PC-9 (cell line): ENCODE results near the gene TMEM107. TPM values are rescaled to one million over a fixed set of nuclear protein-coding genes. Genes with fewer than 3 reads are reported as not detected.

Experiments used
- Bru-seq: library from RNA; stranded (reverse); fragments of 400-500 nt; gene quantifications from one replicate; lab custom pipeline; 2021; lab: Mats Ljungman, UMichigan
- BruChase-seq, 2 experiments: library from RNA; stranded (reverse); fragments of 400-500 nt; gene quantifications; one replicate each; lab custom pipeline; 2021; lab: Mats Ljungman, UMichigan
- BruUV-seq: library from RNA; stranded (reverse); fragments of 400-500 nt; replicated peaks from 2 replicates; lab custom pipeline; 2021; lab: Mats Ljungman, UMichigan
- CTCF ChIA-PET: fragments of 300-600 bp; sonication (Branson Sonifier 250); formaldehyde crosslinking; loops from one replicate; lab custom pipeline; 2022; ENCODE audit warnings: antibody characterized with exemption; lab: Charles Lee
- POLR2A ChIA-PET: fragments of 300-600 bp; sonication (Branson Sonifier 250); formaldehyde crosslinking; loops from one replicate; lab custom pipeline; 2022; ENCODE audit warnings: antibody characterized with exemption; ENCODE audit not compliant: unreplicated experiment; lab: Charles Lee
- DNase-seq, 2 experiments: peaks; one replicate each; pipeline versions ENCODE4 v3.0.0 to v3.0.0-alpha.2; 2015 to 2022; ENCODE audit warnings: mixed read lengths in 1 of 2
- H2AFZ ChIP-seq: fragments of 200-600 bp; sonication (generic); 2 replicates; pipeline ENCODE4 v1.8.1; 2017; ENCODE audit warnings: antibody characterized with exemption
- H3F3A ChIP-seq: fragments of 200-600 bp; sonication (generic); 2 replicates; pipeline ENCODE4 v1.8.1; 2017; ENCODE audit warnings: antibody characterized with exemption, mild to moderate bottlenecking, low read depth; ENCODE audit not compliant: insufficient read depth
- H3K27ac ChIP-seq: fragments of 200-600 bp; sonication (generic); 2 replicates; pipeline ENCODE4 v1.6.1; 2016; ENCODE audit warnings: mixed run types
- H3K27me3 ChIP-seq: fragments of 200-600 bp; sonication (generic); 2 replicates; pipeline ENCODE4 v1.6.1; 2016; ENCODE audit warnings: low read depth, mixed run types; ENCODE audit not compliant: insufficient read depth
- H3K36me3 ChIP-seq: fragments of 200-600 bp; sonication (generic); 2 replicates; pipeline ENCODE4 v1.6.1; 2016; ENCODE audit warnings: low read depth, mixed run types
- H3K4me1 ChIP-seq: fragments of 200-600 bp; sonication (generic); replicated peaks from 2 replicates; pipeline ENCODE4 v1.6.1; 2016; ENCODE audit warnings: mixed run types; ENCODE audit not compliant: insufficient read depth
- H3K4me2 ChIP-seq: fragments of 200-600 bp; sonication (generic); 2 replicates; pipeline ENCODE4 v1.6.1; 2017; ENCODE audit warnings: mixed run types
- H3K4me3 ChIP-seq: fragments of 200-600 bp; sonication (generic); 2 replicates; pipeline ENCODE4 v1.6.1; 2016; ENCODE audit warnings: mixed run types
- H3K79me2 ChIP-seq: fragments of 200-600 bp; sonication (generic); 2 replicates; pipeline ENCODE4 v1.6.1; 2017; ENCODE audit warnings: low read depth, mixed run types
- H3K9me2 ChIP-seq: fragments of 200-600 bp; sonication (generic); 2 replicates; pipeline ENCODE4 v1.8.1; 2017; ENCODE audit warnings: mild to moderate bottlenecking; ENCODE audit not compliant: insufficient read depth
- H3K9me3 ChIP-seq: fragments of 200-600 bp; sonication (generic); 2 replicates; pipeline ENCODE4 v1.8.1; 2016; ENCODE audit warnings: low read depth; ENCODE audit not compliant: insufficient read depth
- H4K20me1 ChIP-seq: fragments of 200-600 bp; sonication (generic); 2 replicates; pipeline ENCODE4 v1.8.1; 2017; ENCODE audit not compliant: insufficient read depth
- EZH2 ChIP-seq: fragments of 200-600 bp; sonication (generic); IDR thresholded peaks from 2 replicates; pipeline ENCODE4 v1.8.0; 2017; ENCODE audit warnings: antibody characterized with exemption, low read depth
- intact Hi-C: fragments of 100-400 bp; cut with micrococcal nuclease; formaldehyde crosslinking; loops from one replicate; pipeline ENCODE4 v1.10.0; 2022; ENCODE audit not compliant: unreplicated experiment
- long read RNA-seq: library from polyadenylated mRNA; stranded (forward); transcript quantifications from one replicate; pipeline ENCODE4 v2.0.0, GENCODE V29; 2022
- total RNA-seq: library from RNA; stranded (reverse); gene quantifications from 2 replicates; pipeline ENCODE4 v1.2.3, GENCODE V29; 2021
- TF ChIP-seq, protein P1 (sequence below): fragments of 200-600 bp; sonication (generic); conservative IDR thresholded peaks from 2 replicates; pipeline ENCODE4 v1.6.1; 2017; ENCODE audit warnings: mixed run types, antibody characterized with exemption, mild to moderate bottlenecking, moderate library complexity

Gene TMEM107
- total RNA-seq (58.5 and 59.1 TPM in 2 replicates), Bru-seq, nascent RNA (percentile 88 among the genes with signal in this experiment), BruChase-seq, experiment 1, labeled RNA remaining after a 2-hour chase (percentile 90 among the genes with signal in this experiment), BruChase-seq, experiment 2, labeled RNA remaining after a 6-hour chase (percentile 95 among the genes with signal in this experiment)
- long read RNA-seq, transcript TMEM107-204 (5 exons, 747 nt) = major isoform, 64 of 136 reads
- long read RNA-seq, transcript TMEM107-205 (2 exons, 1,210 nt) = minor isoform, 47 of 136 reads
- long read RNA-seq, transcript TMEM107-201 (5 exons, 756 nt) = minor isoform, 5 of 136 reads
- long read RNA-seq, transcript TMEM107-203 (3 exons, 455 nt) = minor isoform, 5 of 136 reads
- long read RNA-seq, partial matches to known transcripts = 3 of 136 reads
- long read RNA-seq, other reads (novel, unspliced or antisense) = 10 of 136 reads

DNA sequence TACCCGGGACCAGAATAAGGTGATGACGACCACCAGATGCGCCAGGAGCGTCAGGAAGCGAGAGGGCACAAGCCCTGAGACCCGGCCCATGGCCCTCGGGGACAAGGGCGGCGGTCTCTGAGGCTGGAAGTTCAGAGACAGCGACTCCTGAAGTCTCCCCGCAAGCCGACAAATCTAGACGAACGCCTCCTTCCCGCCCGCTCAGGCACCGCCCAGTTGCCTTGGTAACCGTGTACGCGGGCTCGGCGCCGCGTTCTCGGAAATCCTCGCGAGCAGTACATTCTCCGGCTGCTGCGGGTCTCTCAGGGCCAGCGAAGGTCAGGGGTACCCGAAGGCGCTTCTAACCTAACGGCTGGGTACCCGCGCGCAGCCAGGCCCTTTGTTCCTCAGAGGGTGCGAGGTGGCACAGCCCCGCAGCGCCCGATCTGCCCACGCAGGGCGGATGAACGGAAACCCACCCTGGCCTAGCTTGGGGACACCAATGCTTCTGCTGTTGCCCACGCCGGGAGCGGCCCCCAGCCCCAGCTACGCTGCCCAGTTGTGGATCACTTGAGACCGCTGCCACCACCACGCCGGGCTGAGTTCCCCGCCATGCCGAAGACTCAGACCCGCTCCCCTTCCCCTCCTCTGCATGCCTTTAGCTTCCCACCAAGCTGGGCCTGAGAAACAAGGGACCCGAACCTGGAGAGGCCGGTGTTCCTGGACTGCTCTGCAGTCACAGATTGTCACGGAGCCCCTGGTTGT, at the start of gene TMEM107:
TSS of gene TMEM107 (minus strand) at position 184 of the 744 bp plus-strand sequence. CDS start at position 90, 94 bp downstream.
- TF ChIP-seq EZH2 = no peak
- TF ChIP-seq, protein P1, sequence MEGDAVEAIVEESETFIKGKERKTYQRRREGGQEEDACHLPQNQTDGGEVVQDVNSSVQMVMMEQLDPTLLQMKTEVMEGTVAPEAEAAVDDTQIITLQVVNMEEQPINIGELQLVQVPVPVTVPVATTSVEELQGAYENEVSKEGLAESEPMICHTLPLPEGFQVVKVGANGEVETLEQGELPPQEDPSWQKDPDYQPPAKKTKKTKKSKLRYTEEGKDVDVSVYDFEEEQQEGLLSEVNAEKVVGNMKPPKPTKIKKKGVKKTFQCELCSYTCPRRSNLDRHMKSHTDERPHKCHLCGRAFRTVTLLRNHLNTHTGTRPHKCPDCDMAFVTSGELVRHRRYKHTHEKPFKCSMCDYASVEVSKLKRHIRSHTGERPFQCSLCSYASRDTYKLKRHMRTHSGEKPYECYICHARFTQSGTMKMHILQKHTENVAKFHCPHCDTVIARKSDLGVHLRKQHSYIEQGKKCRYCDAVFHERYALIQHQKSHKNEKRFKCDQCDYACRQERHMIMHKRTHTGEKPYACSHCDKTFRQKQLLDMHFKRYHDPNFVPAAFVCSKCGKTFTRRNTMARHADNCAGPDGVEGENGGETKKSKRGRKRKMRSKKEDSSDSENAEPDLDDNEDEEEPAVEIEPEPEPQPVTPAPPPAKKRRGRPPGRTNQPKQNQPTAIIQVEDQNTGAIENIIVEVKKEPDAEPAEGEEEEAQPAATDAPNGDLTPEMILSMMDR = no peak
- Histone ChIP-seq H3K4me2 (peak within 1 kb of the TSS; percentile 97), H3K4me1 (0 out of 2 replicates have a peak, but pooled peaks cover 7% of the 10 kb centered on the region), H2AFZ (peak within 1 kb of the TSS; percentile 93), H3K79me2 (no peaks in the 10 kb centered on the region), H3K27ac (no peak within 1 kb of the TSS), H3F3A (peaks cover 20% of the 10 kb centered on the region), H3K4me3 (peak within 1 kb of the TSS; percentile 67), H3K36me3 (no peaks in the 10 kb centered on the region), H3K9me2 (no peaks in the 10 kb centered on the region), H3K27me3 (no peaks in the 10 kb centered on the region), H3K9me3 (no peaks in the 10 kb centered on the region), H4K20me1 (no peaks in the 10 kb centered on the region)
- BruUV-seq = TSS peak; percentile 84
- CTCF ChIA-PET = no interaction called here
- DNase-seq = peak; percentile 63 to 90
- POLR2A ChIA-PET = interaction anchor here (0.6 kb wide), 3 partner anchors 34 to 116 kb away, joined by 3 to 6 read pairs (median 5); partner anchors contain the start of gene AURKB
- intact Hi-C loops = no loop called here

DNA sequence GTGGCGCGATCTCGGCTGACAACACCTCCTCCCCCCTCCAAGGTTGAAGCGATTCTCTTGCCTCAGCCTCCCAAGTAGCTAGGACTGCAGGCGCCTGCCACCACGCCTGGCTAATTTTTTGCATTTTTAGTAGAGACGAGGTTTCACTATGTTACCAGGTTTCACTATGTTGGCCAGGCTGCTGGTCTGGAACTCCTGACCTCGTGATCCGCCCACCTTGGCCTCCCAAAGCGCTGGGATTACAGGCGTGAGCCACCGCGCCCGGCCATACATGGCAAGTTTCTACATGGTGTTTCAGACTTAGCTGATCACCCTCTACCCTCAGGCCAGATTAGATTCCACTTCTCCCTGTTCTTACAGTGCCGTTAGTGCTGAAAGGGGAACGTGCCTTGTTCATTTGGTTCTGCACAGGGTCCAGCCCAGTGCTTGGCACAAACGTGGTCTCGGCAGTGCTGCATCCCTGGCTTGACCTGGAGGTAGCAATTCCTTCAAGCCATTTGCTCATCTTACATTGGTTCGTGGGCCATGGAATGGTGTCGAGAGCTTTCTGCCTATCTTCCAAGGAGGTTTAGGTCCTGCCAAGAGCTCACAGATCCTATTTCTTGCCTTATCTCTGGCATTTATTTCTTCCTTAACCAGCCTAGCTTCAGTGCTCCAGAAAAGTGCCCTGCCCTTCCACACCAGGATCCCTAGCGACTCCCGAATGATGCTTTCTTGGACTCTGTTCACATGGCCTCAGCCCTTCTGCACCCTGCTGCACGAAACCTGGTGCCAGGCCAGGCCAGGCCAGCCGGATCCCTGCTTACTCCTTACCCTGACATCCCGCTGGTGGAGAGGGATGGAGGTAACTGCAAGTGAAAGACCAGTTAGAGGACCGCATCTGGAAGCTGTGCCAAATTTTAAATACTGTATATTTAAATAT, 49.0 kb upstream of the TMEM107 start:
- H3K9me2 ChIP-seq = no peaks in the 10 kb centered on the region
- no peaks in the 10 kb centered on the region for H3K9me3 ChIP-seq
- intact Hi-C loops = loop anchor here (5.0 to 10.0 kb wide), 3 partner anchors 53 to 520 kb away; partner anchors contain the start of gene CCDC42
- H3K27me3 ChIP-seq = no peaks in the 10 kb centered on the region
- H2AFZ ChIP-seq = no peak overlapping the region
- H3K4me1 ChIP-seq = peaks cover 2% of the 10 kb centered on the region
- no peaks in the 10 kb centered on the region for H4K20me1 ChIP-seq
- TF ChIP-seq EZH2 = no peak
- TF ChIP-seq, protein P1 = no peak
- peak overlapping the region; percentile 83; the same call in 1 of the 2 replicates for H3K4me2 ChIP-seq
- no peak overlapping the region for H3K27ac ChIP-seq
- no peaks in the 10 kb centered on the region for H3K79me2 ChIP-seq
- no peak overlapping the region for H3K4me3 ChIP-seq
- ChIA-PET POLR2A (interaction anchor here (0.6 kb wide), 2 partner anchors 167 to 195 kb away, joined by 3 to 4 read pairs; no protein-coding TSS in a partner anchor), CTCF (interaction anchor here (0.6 kb wide), 1 partner anchor 49 kb away, joined by 5 read pairs; no protein-coding TSS in a partner anchor)
- no peak for DNase-seq
- H3K36me3 ChIP-seq = no peaks in the 10 kb centered on the region
- peaks cover 38% of the 10 kb centered on the region for H3F3A ChIP-seq
- BruUV-seq = no TSS peak
